Measurements from ENCODE around the gene MYNN. TPM values are rescaled to one million over a fixed set of nuclear protein-coding genes. Genes with fewer than 3 reads are reported as not detected.

MYNN gene
- total and polyA plus RNA-seq, 8 donors = 13.1 to 36.3 (median 32.3) TPM

GRCh38 chr3:169764882-169765612, 8.1 kb upstream of the MYNN start, which contains the start of gene TERC:
TERC (minus strand) TSS chr3:169765060.
- peak; percentile 92 for ATAC-seq
- Histone ChIP-seq H3K27ac (peak within 1 kb of the TSS; percentile 98 to 99), H3K4me1 (peaks cover 0 to 15% of the 10 kb centered on the region in 2 donors), H3K27me3 (no peaks in the 10 kb centered on the region), H3K36me3 (no peaks in the 10 kb centered on the region), H3K9me3 (peaks cover 0 to 3% of the 10 kb centered on the region in 2 donors), H3K4me3 (peak within 1 kb of the TSS; percentile 60 to 85)
- intact Hi-C loops (cut with DNase I) = no loop called here
- peak; percentile 89 to 96 (median 94) for DNase-seq
- TF ChIP-seq CTCF (IDR thresholded peaks at IDR 0.05) = no peak

GRCh38 chr3:169769287-169770181, 3.7 kb upstream of the MYNN start, which contains the start of gene ACTRT3:
ACTRT3 (minus strand) TSS chr3:169769561; CDS start chr3:169769520, 41 bp downstream.
- TF ChIP-seq CTCF (IDR thresholded peaks at IDR 0.05) = no peak
- Histone ChIP-seq H3K9me3 (peaks cover 0 to 3% of the 10 kb centered on the region in 2 donors), H3K27ac (peak within 1 kb of the TSS; percentile 84 to 92), H3K4me1 (peaks cover 7 to 9% of the 10 kb centered on the region in 2 donors), H3K36me3 (peaks cover 0 to 1% of the 10 kb centered on the region in 2 donors), H3K27me3 (no peaks in the 10 kb centered on the region), H3K4me3 (peak within 1 kb of the TSS; percentile 50 to 51)
- peak; percentile 3 for ATAC-seq
- intact Hi-C loops (cut with DNase I) = no loop called here
- DNase-seq = peak; percentile 61 to 93 (median 64)

- intact Hi-C loops (cut with DNase I) = no loop called here
These were observed 1.5 kb upstream of the MYNN start for GRCh38 chr3:169771497-169772304.

GRCh38 chr3:169772305-169772896, 795 bp upstream of the MYNN start:
- peak overlapping the region; percentile 99 to 100 for H3K27ac ChIP-seq
- peak overlapping the region; percentile 70 to 91 for H3K4me3 ChIP-seq
- peaks cover 13 to 28% of the 10 kb centered on the region in 2 donors for H3K4me1 ChIP-seq
- intact Hi-C loops (cut with DNase I) = no loop called here
- DNase-seq = peak; percentile 75 to 86 (median 80)
- no peaks in the 10 kb centered on the region for H3K27me3 ChIP-seq
- ATAC-seq = peak; percentile 75
- H3K36me3 ChIP-seq = peaks cover 0 to 30% of the 10 kb centered on the region in 2 donors
- TF ChIP-seq CTCF (IDR thresholded peaks at IDR 0.05) = no peak
- H3K9me3 ChIP-seq = no peaks in the 10 kb centered on the region

More at GRCh38 chr3:169771497-169772304, 1.5 kb upstream of the MYNN start:
- ATAC-seq = peak; percentile 20
- no peaks in the 10 kb centered on the region for H3K27me3 ChIP-seq
- H3K27ac ChIP-seq = peak overlapping the region; percentile 99 to 100
- peak overlapping the region; percentile 70 to 91 for H3K4me3 ChIP-seq
- peak; percentile 25 to 91 (median 63) for DNase-seq
- TF ChIP-seq CTCF (IDR thresholded peaks at IDR 0.05) = no peak
- H3K36me3 ChIP-seq = peaks cover 0 to 23% of the 10 kb centered on the region in 2 donors
- H3K4me1 ChIP-seq = peaks cover 13 to 28% of the 10 kb centered on the region in 2 donors
- H3K9me3 ChIP-seq = no peaks in the 10 kb centered on the region
